SK-N-SH (cell line): ENCODE results near the gene CHPF2. TPM values are rescaled to one million over a fixed set of nuclear protein-coding genes. Genes with fewer than 3 reads are reported as not detected.

Experiments used
- PBX3 ChIP-seq: IDR thresholded peaks from 2 replicates; pipeline ENCODE4; 2012
- YY1 ChIP-seq: IDR thresholded peaks from 2 replicates; pipeline ENCODE4 v1.4.0; 2012; ENCODE audit warnings: low read depth, mild to moderate bottlenecking
- polyA plus RNA-seq, 3 experiments: library from polyadenylated mRNA; depleted of rRNA; stranded (reverse); fragments of >200 nt; gene quantifications; 2 replicates each; pipeline ENCODE4 v1.2.3, GENCODE V29; 2012

The CHPF2 gene
- polyA plus RNA-seq, 1 of the 3 experiments (the other 2 are of a cell fraction) = 68.6 TPM

DNA sequence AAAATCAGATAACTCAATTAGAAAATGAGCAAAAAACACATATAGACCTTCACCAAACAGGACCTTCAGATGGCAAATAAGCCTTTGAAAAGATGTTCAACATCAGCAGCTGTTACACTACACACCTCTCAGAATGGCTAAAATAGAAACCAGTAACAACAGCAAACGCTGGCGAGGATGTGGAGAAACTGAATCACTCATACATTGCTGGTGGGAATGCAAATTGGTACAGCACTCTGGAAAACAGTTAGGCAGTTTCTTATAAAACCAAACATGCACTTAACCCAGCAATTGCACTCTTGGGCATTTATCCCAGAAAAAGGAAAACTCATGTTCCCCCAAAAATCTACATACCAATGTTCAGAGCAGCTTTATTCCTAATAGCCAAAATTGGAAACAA lies 53.9 kb downstream of the CHPF2 start (continued):
- no peak for TF ChIP-seq PBX3
- no peak for TF ChIP-seq YY1
- TF ChIP-seq, all 33 proteins: peak for 0

Other genes with a start within 250 kb of the CHPF2 start
- gene NOS3, start 241.5 kb upstream of the CHPF2 start, polyA plus RNA-seq (2012; rRNA removed) = 0.15 and 0.41 TPM in 2 replicates
- 0.52 and 0.67 TPM in 2 replicates for gene ATG9B, start 208.0 kb upstream of the CHPF2 start, polyA plus RNA-seq (2012; rRNA removed)
- 36.0 and 38.3 TPM in 2 replicates for gene ABCB8, start 204.0 kb upstream of the CHPF2 start, polyA plus RNA-seq (2012; rRNA removed)
- 4.0 and 4.5 TPM in 2 replicates for gene ASIC3, start 184.0 kb upstream of the CHPF2 start, polyA plus RNA-seq (2012; rRNA removed)
- gene CDK5, start 174.6 kb upstream of the CHPF2 start, polyA plus RNA-seq (2012; rRNA removed) = 123 and 125 TPM in 2 replicates
- 123 and 167 TPM in 2 replicates for gene SLC4A2, start 172.9 kb upstream of the CHPF2 start, polyA plus RNA-seq (2012; rRNA removed)
- gene FASTK, start 151.7 kb upstream of the CHPF2 start, polyA plus RNA-seq (2012; rRNA removed) = 125 and 148 TPM in 2 replicates
- 37.8 and 60.6 TPM in 2 replicates for gene TMUB1, start 149.0 kb upstream of the CHPF2 start, polyA plus RNA-seq (2012; rRNA removed)
- gene AGAP3, start 146.0 kb upstream of the CHPF2 start, polyA plus RNA-seq (2012; rRNA removed) = 108 and 126 TPM in 2 replicates
- not detected in 2 replicates for gene GBX1, start 64.8 kb upstream of the CHPF2 start, polyA plus RNA-seq (2012; rRNA removed)
- gene ASB10, start 45.2 kb upstream of the CHPF2 start, polyA plus RNA-seq (2012; rRNA removed) = not detected in 2 replicates
- gene H2BK1, start 22.0 kb upstream of the CHPF2 start, polyA plus RNA-seq (2012; rRNA removed) = not detected in 2 replicates
- 75.4 and 102 TPM in 2 replicates for gene ABCF2, start 5.3 kb upstream of the CHPF2 start, polyA plus RNA-seq (2012; rRNA removed)
- gene SMARCD3, start 16.2 kb downstream of the CHPF2 start, polyA plus RNA-seq (2012; rRNA removed) = 60.5 and 62.8 TPM in 2 replicates
- 54.0 and 56.6 TPM in 2 replicates for gene NUB1, start 109.3 kb downstream of the CHPF2 start, polyA plus RNA-seq (2012; rRNA removed)
- 1.0 and 2.5 TPM in 2 replicates for gene WDR86, start 177.6 kb downstream of the CHPF2 start, polyA plus RNA-seq (2012; rRNA removed)
- not detected in 2 replicates for gene CRYGN, start 207.7 kb downstream of the CHPF2 start, polyA plus RNA-seq (2012; rRNA removed)